UCSD-AML1 (cell line): Measurements from ENCODE around the gene PIP5KL1.

Experiments used
- DNase-seq: peaks from one replicate; lab custom pipeline; 2025; ENCODE audit not compliant: unreplicated experiment; lab: John Stamatoyannopoulos, UW

The PIP5KL1 gene

DNA sequence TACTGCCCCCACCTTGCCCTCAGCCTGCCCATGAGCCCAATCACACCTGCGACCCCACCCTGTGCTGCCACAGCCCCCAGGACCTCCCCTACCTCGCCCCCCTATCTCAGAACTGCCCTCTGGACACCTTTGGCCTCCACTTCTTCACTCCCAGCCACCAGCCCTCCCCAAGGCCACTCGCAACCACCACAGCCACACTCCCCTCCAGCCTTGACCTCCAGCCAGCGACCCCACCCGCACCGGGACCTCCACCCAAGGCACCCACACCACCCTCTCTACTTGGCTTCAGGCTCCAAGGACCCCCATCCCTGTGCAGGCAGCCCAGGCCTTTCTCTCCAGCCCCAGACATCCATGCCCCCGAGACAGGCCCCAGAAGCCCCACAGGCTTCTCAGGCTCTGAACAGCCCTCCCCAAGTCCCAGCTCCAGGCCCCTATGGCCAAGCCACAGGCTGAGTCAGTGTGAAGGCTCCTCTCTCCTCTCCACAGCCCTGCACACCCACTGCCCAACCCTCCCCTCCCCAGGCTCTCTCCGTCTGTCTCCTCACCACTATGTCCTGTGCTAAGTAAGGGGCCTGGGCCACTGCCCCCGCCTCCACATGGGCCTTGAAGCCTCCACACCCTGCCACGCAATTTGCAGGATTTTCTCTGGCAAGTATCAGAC lies 55.1 kb downstream of the PIP5KL1 start:
- no peak for DNase-seq

DNA sequence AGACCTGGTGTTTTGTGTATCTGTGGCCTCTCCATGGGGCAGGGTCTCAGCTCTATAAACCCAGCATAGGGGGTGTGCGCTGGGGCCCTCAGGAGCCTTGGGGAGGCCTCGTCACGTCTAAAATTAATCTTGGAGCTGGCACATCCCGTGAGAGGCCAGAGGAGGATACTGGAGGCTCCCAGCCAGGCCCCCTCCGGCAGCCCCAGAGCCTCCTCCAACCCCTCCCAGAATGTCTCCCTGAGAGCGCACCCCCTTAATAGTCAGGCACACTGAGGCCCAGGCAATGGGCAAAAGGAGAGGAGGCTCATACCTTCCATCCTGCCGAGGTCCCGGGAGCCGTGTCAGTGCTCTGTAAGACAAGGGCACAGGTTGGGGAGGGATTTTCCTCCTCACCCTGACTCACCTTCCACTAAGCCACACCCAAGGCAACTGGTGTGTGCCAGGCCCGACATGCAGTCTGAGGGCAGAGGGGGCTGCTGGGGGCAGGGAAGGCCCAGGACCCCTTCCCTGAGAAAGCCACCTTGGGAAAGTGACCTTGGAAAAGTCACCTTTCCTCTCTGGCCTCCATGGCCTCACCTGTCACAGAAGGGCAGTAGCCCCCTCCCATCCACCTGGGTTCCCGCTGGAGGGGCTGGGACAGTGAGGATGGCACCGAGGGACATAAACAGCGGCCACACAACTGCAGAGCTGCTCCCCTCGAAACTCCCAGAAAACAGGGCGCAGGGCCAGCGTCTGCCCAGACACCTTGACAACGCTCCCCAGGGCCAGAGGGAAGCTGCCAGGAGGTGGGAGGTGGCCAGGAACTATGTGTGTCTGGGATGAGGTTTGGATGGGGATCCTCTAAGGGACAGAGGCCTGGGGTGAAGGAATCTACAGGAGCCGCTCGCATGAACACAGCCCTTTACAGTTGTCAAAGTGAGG lies 56.0 kb downstream of the PIP5KL1 start:
- no peak for DNase-seq

DNA sequence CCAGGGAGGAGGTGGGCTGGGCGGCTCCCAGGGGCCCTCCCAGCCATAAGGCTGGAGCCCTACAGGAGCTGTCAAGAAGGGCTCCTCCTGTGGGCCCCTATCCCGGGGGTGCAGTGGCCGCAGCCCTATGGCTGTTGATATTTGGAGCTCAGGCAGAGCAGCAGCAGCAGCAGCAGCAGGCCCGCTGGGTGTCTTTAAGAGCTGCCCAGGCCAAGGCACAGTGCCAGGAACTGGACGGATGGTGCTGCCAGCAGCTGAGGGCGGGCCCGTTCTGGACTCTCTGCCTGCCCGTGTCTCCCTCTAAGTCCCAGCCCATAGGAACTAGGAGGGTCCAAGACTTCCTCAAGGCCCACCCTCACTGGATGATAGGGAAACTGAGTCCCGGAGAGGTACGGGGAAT lies 56.7 kb downstream of the PIP5KL1 start:
- DNase-seq = no peak

DNA sequence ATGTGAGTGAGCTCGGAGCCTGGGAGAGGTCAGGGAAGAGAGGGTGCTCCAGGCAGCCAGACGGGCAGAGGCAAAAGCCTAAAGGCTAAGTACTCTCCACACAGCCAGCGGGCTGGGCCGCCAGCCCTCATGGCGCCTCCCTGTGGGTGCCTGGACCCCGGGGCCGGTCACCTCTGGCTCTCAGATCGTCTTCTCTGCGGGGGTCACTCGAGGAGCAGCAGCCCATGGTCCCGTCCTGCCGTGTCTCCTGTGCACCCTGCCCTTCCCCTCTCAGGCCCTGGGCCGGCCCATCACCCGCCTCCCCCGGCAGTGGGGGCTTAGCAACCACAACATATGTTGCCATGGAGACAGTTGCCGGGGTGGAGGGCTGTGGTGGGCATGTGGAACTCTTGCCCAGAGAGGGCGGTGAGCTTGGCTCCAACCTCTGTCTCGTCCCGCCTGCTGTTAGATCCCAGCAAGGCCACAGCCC lies 57.3 kb downstream of the PIP5KL1 start:
- DNase-seq = no peak

DNA sequence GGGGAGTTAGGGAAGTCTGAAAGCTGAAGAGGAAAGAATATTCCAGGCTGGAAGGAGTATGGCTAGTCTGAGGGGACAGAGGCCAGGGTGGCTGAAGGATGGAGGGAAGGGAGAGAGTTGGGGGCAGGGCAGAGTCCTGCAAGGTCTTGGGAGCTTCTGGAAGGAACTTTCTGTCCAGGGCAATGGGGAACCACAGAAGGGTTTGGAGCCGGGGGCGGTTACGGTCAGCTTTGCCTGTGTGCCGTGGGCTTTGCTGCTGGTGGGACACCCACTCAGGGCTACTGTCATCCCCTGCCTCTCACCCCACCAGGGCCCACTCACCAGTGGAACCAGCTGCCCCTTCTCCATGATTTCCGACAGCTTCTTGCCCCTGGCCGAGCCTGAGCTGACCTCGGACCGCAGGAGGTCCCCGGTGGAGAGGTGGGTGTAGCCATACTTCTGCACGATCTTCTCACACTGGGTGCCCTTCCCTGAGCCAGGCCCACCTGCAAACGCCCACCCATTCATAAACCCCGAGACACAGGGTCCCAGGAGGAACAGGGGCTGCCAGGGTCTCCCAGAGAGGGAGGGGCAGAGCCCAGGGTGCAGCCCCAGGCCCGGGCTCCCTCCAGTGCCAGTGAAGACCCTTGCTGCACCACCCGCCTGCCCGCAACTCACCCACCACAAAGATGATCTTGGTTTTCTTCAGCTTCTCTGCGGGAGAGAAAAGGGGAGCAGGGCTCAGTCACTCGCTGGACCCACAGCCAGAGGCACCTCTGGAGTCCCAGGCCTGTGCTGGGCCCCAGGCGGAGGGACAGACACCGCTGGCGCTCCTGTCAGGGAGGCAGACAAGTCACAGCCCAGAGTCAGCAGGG lies 58.0 kb downstream of the PIP5KL1 start:
- no peak for DNase-seq

DNA sequence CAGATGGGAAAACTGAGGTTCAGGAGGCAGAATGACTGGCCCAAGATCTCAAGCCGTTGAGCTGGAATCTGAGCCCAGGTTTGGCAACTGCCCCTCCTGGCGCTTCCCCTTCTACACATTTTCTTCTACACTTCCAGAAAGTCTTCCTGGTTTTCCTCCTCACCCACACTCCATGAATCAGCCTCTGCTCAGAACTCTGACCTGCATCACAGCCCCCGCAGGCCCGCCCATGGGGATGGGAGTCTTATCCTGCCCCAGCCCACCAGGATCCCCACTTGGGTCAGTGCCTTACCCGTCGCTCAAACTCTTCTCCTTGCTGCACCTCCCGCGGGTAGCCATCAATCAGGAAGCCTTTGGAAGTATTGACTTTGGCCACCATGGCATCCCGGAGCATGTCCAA lies 59.0 kb downstream of the PIP5KL1 start:
- DNase-seq = no peak

DNA sequence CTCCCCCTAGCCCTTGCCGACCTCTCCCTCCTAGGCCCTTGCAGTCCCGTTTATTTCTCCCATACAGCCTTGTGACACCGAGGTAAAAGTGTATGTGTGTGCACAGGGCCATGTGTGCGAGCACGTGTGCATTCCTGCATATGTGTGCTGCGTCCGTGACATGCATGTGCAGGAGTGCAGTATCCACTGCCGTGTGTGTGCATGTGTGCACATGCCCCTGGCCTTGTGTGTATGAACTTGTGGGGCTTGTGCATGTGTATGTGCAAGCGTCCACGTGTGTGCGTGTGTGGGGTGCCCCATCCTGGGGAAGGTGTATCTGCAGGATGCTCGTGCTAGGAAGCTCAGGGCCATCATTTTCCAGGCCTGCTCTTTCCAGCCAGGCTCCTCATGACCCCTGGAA lies 59.7 kb downstream of the PIP5KL1 start:
- DNase-seq = no peak
